GM23338 (cell line): ENCODE results near the gene UNC79. TPM values are rescaled to one million over a fixed set of nuclear protein-coding genes. Genes with fewer than 3 reads are reported as not detected.

Experiments
- ATAC-seq: fragments of 200-7000 bp; cut with Tn5 transposase; 3 replicates; pipeline ENCODE4 v1.9.1; 2020
- DNase-seq: peaks from one replicate; pipeline ENCODE4 v3.0.0-alpha.2; 2015; ENCODE audit warnings: low spot score
- H2AFZ ChIP-seq: fragments of 200-600 bp; sonication (generic); 2 replicates; pipeline ENCODE4 v1.8.0; 2016; ENCODE audit warnings: antibody characterized with exemption, mild to moderate bottlenecking, moderate library complexity
- H3F3A ChIP-seq: fragments of 200-600 bp; sonication (generic); replicated peaks from 2 replicates; pipeline ENCODE4 v1.8.0; 2017; ENCODE audit warnings: antibody characterized with exemption, mixed run types, low read depth
- H3K27ac ChIP-seq: fragments of 200-600 bp; sonication (generic); 2 replicates; pipeline ENCODE4 v1.6.1; 2016; ENCODE audit warnings: low read depth
- H3K27me3 ChIP-seq: fragments of 200-600 bp; sonication (generic); 2 replicates; pipeline ENCODE4 v1.8.0; 2016; ENCODE audit warnings: mild to moderate bottlenecking, mixed run types, moderate library complexity; ENCODE audit not compliant: insufficient read depth
- H3K36me3 ChIP-seq: fragments of 200-600 bp; sonication (generic); 2 replicates; pipeline ENCODE4 v1.8.0; 2016; ENCODE audit warnings: mild to moderate bottlenecking; ENCODE audit not compliant: insufficient read depth
- H3K4me1 ChIP-seq: fragments of 200-600 bp; sonication (generic); 2 replicates; pipeline ENCODE4 v1.8.0; 2016; ENCODE audit warnings: mild to moderate bottlenecking, moderate library complexity; ENCODE audit not compliant: insufficient read depth
- H3K4me2 ChIP-seq: fragments of 200-600 bp; sonication (generic); 2 replicates; pipeline ENCODE4 v1.7.1; 2017; ENCODE audit warnings: mixed run types
- H3K4me3 ChIP-seq: fragments of 200-600 bp; sonication (generic); 2 replicates; pipeline ENCODE4 v1.6.1; 2016; ENCODE audit warnings: mixed run types
- H3K79me2 ChIP-seq: fragments of 200-600 bp; sonication (generic); replicated peaks from 2 replicates; pipeline ENCODE4 v1.8.0; 2017; ENCODE audit warnings: mild to moderate bottlenecking; ENCODE audit not compliant: insufficient read depth
- H3K9me2 ChIP-seq: fragments of 200-600 bp; sonication (generic); 2 replicates; pipeline ENCODE4 v1.8.0; 2017; ENCODE audit not compliant: insufficient read depth
- H4K20me1 ChIP-seq: fragments of 200-600 bp; sonication (generic); replicated peaks from 2 replicates; pipeline ENCODE4 v1.8.0; 2017; ENCODE audit warnings: mild to moderate bottlenecking; ENCODE audit not compliant: insufficient read depth
- H3K27ac Mint-ChIP-seq: 2 replicates; pipeline ENCODE4 v1.8.0; 2020; ENCODE audit warnings: inconsistent platforms, mild to moderate bottlenecking, moderate library complexity, mixed read lengths
- H3K27me3 Mint-ChIP-seq: 3 replicates; pipeline ENCODE4 v1.8.0; 2022; ENCODE audit warnings: low read depth, mild to moderate bottlenecking, moderate library complexity, mixed read lengths, inconsistent platforms; ENCODE audit not compliant: insufficient read depth, poor library complexity
- H3K36me3 Mint-ChIP-seq: 3 replicates; pipeline ENCODE4 v1.8.0; 2021; ENCODE audit warnings: low read depth, mild to moderate bottlenecking, inconsistent platforms, moderate library complexity, mixed read lengths
- H3K4me1 Mint-ChIP-seq: 3 replicates; pipeline ENCODE4 v1.8.0; 2020; ENCODE audit warnings: mild to moderate bottlenecking, inconsistent platforms, mixed read lengths
- H3K4me3 Mint-ChIP-seq: 3 replicates; pipeline ENCODE4 v1.8.0; 2021; ENCODE audit warnings: moderate library complexity, mild to moderate bottlenecking, inconsistent platforms, mixed read lengths
- H3K9me3 Mint-ChIP-seq: 3 replicates; pipeline ENCODE4 v1.8.0; 2020; ENCODE audit warnings: moderate library complexity, mild to moderate bottlenecking, inconsistent platforms, mixed read lengths
- CREB1 ChIP-seq: fragments of 250-450 bp; sonication (Bioruptor Pico); IDR thresholded peaks from 2 replicates; pipeline ENCODE4 v1.5.0; 2020; ENCODE audit warnings: low read depth, mild to moderate bottlenecking, moderate library complexity
- EZH2 ChIP-seq: fragments of 200-600 bp; sonication (generic); IDR thresholded peaks from one replicate; pipeline ENCODE4 v1.8.0; 2017; ENCODE audit warnings: antibody characterized with exemption, mild to moderate bottlenecking, low read depth; ENCODE audit not compliant: unreplicated experiment
- JUNB ChIP-seq: IDR thresholded peaks from one replicate; pipeline ENCODE4 v1.6.1; 2016; ENCODE audit warnings: antibody characterized with exemption; ENCODE audit not compliant: unreplicated experiment
- POLR2AphosphoS5 ChIP-seq: IDR thresholded peaks from 2 replicates; pipeline ENCODE4 v1.6.1; 2016; ENCODE audit warnings: antibody characterized with exemption, low read depth
- ZNF331 ChIP-seq: fragments of 250-450 bp; sonication (Bioruptor Pico); IDR thresholded peaks from 2 replicates; pipeline ENCODE4 v1.5.0; 2020; ENCODE audit warnings: low read depth, mild to moderate bottlenecking, moderate library complexity
- polyA plus RNA-seq: library from polyadenylated mRNA; unstranded; fragments of >200 nt; fragmentation: Nextera tagmentation; extraction: Ambion mirVana; gene quantifications from 2 replicates; pipeline ENCODE4 v1.2.1, GENCODE V29; 2016
- total RNA-seq: library from RNA; depleted of rRNA; stranded (reverse); fragments of >200 nt; shearing (Covaris generic); gene quantifications from 2 replicates; pipeline ENCODE4 v1.2.3, GENCODE V29; 2014
- TF ChIP-seq, protein P1 (sequence below), 2 experiments: fragments of 200-600 bp in 1 of 2; sonication (generic) in 1 of 2; conservative IDR thresholded peaks; 2 replicates each; pipeline versions ENCODE4 v1.5.1 to v1.6.1; 2016 to 2017; ENCODE audit warnings: antibody characterized with exemption in 2 of 2, low read depth in 2 of 2, mild to moderate bottlenecking in 2 of 2, moderate library complexity in 1 of 2
- TF ChIP-seq, protein P2 (sequence below): IDR thresholded peaks from one replicate; pipeline ENCODE4 v1.6.1; 2018; ENCODE audit warnings: antibody characterized with exemption; ENCODE audit not compliant: unreplicated experiment
- TF ChIP-seq, protein P3 (sequence below): IDR thresholded peaks from 2 replicates; pipeline ENCODE4 v1.6.1; 2016; ENCODE audit warnings: antibody characterized with exemption

The UNC79 gene
- total and polyA plus RNA-seq, 2 experiments from 2014 or later: 1.8 to 3.6 TPM

DNA sequence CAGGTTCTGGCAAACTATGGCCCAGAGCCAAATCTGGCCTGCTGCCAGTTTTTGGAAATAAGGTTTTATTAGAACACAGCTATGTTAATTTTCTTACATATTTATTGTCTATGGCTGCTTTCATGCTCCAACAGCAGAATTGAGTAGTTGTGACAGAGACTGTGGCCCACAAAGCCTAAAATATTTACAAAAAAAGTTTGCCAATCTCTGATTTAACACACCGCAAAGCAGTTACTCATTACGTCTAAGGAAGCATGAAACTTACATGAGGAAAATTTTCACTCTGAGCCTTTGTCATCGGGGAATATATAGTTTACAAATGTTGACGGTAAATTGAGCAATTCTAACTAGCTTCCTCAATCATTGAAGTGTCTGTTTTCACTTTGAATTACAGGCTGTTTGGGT, 96.5 kb downstream of the UNC79 start:
- ATAC-seq: no peak
- peaks cover 5% of the 10 kb centered on the region; the same call in 1 of the 3 replicates for H3K9me3 Mint-ChIP-seq
- DNase-seq: no peak

More for the DNA sequence above, 96.5 kb downstream of the UNC79 start:
- Histone ChIP-seq H3K4me1 (peaks cover 29% of the 10 kb centered on the region), H3K27ac (no peak overlapping the region), H4K20me1 (no peaks in the 10 kb centered on the region), H3F3A (no peaks in the 10 kb centered on the region), H2AFZ (no peak overlapping the region), H3K9me2 (no peaks in the 10 kb centered on the region), H3K4me3 (no peak overlapping the region), H3K36me3 (no peaks in the 10 kb centered on the region), H3K27me3 (no peaks in the 10 kb centered on the region), H3K4me2 (no peak overlapping the region), H3K79me2 (no peaks in the 10 kb centered on the region)
- peaks cover 29% of the 10 kb centered on the region for H3K4me1 Mint-ChIP-seq
- H3K27ac Mint-ChIP-seq: no peak overlapping the region
- no peak for TF ChIP-seq JUNB
- TF ChIP-seq POLR2AphosphoS5: no peak
- no peak for TF ChIP-seq CREB1 (CRISPR knock-in tag)
- TF ChIP-seq, protein P1, sequence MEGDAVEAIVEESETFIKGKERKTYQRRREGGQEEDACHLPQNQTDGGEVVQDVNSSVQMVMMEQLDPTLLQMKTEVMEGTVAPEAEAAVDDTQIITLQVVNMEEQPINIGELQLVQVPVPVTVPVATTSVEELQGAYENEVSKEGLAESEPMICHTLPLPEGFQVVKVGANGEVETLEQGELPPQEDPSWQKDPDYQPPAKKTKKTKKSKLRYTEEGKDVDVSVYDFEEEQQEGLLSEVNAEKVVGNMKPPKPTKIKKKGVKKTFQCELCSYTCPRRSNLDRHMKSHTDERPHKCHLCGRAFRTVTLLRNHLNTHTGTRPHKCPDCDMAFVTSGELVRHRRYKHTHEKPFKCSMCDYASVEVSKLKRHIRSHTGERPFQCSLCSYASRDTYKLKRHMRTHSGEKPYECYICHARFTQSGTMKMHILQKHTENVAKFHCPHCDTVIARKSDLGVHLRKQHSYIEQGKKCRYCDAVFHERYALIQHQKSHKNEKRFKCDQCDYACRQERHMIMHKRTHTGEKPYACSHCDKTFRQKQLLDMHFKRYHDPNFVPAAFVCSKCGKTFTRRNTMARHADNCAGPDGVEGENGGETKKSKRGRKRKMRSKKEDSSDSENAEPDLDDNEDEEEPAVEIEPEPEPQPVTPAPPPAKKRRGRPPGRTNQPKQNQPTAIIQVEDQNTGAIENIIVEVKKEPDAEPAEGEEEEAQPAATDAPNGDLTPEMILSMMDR (conservative IDR thresholded peaks at IDR 0.05; ENCODE audit: low read depth in 2 of 2): no peak
- no peak for TF ChIP-seq EZH2
- TF ChIP-seq, protein P2, sequence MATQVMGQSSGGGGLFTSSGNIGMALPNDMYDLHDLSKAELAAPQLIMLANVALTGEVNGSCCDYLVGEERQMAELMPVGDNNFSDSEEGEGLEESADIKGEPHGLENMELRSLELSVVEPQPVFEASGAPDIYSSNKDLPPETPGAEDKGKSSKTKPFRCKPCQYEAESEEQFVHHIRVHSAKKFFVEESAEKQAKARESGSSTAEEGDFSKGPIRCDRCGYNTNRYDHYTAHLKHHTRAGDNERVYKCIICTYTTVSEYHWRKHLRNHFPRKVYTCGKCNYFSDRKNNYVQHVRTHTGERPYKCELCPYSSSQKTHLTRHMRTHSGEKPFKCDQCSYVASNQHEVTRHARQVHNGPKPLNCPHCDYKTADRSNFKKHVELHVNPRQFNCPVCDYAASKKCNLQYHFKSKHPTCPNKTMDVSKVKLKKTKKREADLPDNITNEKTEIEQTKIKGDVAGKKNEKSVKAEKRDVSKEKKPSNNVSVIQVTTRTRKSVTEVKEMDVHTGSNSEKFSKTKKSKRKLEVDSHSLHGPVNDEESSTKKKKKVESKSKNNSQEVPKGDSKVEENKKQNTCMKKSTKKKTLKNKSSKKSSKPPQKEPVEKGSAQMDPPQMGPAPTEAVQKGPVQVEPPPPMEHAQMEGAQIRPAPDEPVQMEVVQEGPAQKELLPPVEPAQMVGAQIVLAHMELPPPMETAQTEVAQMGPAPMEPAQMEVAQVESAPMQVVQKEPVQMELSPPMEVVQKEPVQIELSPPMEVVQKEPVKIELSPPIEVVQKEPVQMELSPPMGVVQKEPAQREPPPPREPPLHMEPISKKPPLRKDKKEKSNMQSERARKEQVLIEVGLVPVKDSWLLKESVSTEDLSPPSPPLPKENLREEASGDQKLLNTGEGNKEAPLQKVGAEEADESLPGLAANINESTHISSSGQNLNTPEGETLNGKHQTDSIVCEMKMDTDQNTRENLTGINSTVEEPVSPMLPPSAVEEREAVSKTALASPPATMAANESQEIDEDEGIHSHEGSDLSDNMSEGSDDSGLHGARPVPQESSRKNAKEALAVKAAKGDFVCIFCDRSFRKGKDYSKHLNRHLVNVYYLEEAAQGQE: no peak
- TF ChIP-seq, protein P3, sequence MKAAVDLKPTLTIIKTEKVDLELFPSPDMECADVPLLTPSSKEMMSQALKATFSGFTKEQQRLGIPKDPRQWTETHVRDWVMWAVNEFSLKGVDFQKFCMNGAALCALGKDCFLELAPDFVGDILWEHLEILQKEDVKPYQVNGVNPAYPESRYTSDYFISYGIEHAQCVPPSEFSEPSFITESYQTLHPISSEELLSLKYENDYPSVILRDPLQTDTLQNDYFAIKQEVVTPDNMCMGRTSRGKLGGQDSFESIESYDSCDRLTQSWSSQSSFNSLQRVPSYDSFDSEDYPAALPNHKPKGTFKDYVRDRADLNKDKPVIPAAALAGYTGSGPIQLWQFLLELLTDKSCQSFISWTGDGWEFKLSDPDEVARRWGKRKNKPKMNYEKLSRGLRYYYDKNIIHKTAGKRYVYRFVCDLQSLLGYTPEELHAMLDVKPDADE: no peak
- TF ChIP-seq ZNF331 (CRISPR knock-in tag): no peak
- H3K4me3 Mint-ChIP-seq: no peak overlapping the region
- H3K36me3 Mint-ChIP-seq: peaks cover 5% of the 10 kb centered on the region; the same call in 1 of the 3 replicates
- peaks cover 1% of the 10 kb centered on the region for H3K27me3 Mint-ChIP-seq
